KOPT-K1 (cell line): Measurements from ENCODE around the gene TSNAX.
A peak's percentile ranks its signal among the peaks of the same experiment; 100 is the strongest.

Experiments used
- H3K27ac ChIP-seq: fragments of 200-600 bp; sonication (generic); 2 replicates; pipeline ENCODE4 v1.5.1; 2016; ENCODE audit warnings: antibody characterized with exemption, mild to moderate bottlenecking, low read depth, low read length; ENCODE audit not compliant: poor library complexity, severe bottlenecking
- H3K36me3 ChIP-seq: fragments of 200-600 bp; sonication (generic); 2 replicates; pipeline ENCODE4 v1.5.1; 2017; ENCODE audit warnings: antibody characterized with exemption, mild to moderate bottlenecking, low read length, moderate library complexity; ENCODE audit not compliant: insufficient read depth
- H3K9me3 ChIP-seq: fragments of 200-600 bp; sonication (generic); 2 replicates; pipeline ENCODE4 v1.5.1; 2017; ENCODE audit warnings: antibody characterized with exemption, low read length, mild to moderate bottlenecking; ENCODE audit not compliant: insufficient read depth, poor library complexity, severe bottlenecking

Gene TSNAX

DNA sequence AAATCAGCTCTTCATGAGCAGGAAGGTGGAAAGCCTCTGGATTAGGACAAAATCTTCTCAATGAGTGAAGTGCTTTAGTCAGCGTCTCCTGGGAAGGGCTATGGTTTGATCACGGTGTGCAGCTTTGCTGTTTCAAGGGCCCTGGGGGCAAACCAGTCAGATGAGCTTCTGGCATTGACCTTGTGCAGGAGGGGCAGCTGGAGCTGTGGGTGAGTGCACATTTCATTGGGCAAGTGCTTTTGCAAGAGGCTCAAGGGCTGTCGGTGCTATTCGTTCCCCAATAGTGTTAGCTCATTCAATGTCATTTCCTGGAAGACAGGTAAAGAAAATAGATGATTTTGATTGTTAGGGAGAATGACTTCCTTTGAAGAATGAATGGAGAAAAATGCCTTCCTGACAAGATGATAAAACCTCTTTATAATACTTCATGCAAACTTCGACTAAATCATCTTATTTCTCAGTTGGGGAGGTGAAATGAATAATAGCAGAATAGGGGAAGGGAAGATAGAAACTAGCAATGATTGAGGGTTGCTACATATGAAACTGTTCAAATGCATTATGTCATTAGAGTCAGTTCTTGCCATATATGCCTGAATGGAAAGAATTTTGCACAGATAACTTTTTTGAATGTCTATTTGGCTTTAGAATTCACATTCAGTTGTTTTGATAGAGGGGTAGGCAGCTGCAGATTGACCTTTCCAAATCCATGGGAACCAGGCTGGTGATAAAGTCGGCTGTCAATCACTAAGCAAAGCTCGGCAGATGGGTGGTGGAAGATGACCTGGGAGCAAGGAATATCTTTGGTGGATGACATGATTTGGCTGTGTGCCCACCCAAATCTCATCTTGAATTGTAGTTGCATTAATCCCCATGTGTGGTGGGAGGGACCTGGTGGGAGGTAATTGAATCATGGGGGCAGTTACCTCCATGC is 85.2 kb downstream of the TSNAX start:
- peaks cover 9% of the 10 kb centered on the region for H3K9me3 ChIP-seq
- H3K36me3 ChIP-seq: no peaks in the 10 kb centered on the region
- peak overlapping the region; percentile 79 for H3K27ac ChIP-seq
